Testis (tissue), 2 donors: ENCODE measurements around the gene CMYA5.

Experiments
- POLR2A ChIP-seq: fragments of 450-650 bp; IDR thresholded peaks from one replicate; pipeline ENCODE4 v1.6.1; 2017; ENCODE audit warnings: antibody characterized with exemption, mild to moderate bottlenecking, moderate library complexity
- TF ChIP-seq, protein P1 (sequence below), 3 experiments: fragments of 450-650 bp in 2 of 3; fragments of 200-600 bp in 1 of 3; sonication (generic) in 1 of 3; IDR thresholded peaks; one replicate each; pipeline ENCODE4 v1.5.1; 2016 to 2019; ENCODE audit warnings: antibody characterized with exemption in 3 of 3, mild to moderate bottlenecking in 2 of 3, moderate library complexity in 1 of 3

DNA sequence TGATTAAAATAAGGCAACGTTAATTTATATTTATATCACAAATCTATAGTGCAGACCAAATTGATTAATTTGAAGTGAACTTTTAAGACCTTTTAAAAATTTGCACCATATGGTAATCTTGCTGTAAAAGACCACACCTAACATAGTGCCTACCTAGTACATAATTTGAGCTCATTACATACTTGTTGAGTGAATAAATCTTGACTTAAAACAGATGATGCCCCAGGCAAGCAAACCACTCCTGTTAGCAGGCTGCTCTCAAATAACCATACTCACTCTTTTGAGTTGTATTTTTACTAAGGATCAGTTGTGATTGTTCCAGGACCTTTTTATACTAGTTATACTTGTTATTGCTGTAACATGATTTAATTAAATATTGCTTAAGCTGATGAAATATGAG is 27.2 kb downstream of the CMYA5 start:
- TF ChIP-seq, protein P1, sequence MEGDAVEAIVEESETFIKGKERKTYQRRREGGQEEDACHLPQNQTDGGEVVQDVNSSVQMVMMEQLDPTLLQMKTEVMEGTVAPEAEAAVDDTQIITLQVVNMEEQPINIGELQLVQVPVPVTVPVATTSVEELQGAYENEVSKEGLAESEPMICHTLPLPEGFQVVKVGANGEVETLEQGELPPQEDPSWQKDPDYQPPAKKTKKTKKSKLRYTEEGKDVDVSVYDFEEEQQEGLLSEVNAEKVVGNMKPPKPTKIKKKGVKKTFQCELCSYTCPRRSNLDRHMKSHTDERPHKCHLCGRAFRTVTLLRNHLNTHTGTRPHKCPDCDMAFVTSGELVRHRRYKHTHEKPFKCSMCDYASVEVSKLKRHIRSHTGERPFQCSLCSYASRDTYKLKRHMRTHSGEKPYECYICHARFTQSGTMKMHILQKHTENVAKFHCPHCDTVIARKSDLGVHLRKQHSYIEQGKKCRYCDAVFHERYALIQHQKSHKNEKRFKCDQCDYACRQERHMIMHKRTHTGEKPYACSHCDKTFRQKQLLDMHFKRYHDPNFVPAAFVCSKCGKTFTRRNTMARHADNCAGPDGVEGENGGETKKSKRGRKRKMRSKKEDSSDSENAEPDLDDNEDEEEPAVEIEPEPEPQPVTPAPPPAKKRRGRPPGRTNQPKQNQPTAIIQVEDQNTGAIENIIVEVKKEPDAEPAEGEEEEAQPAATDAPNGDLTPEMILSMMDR (IDR thresholded peaks at IDR 0.05): no peak
- TF ChIP-seq POLR2A: no peak
